ENCODE results near the gene KHSRP.

KHSRP gene

GRCh38 chr19:6376512-6377190 lies 48.0 kb downstream of the KHSRP start:
- TF ChIP-seq CTCF (conservative IDR thresholded peaks at IDR 0.05; ENCODE audit: low read length): no peak
- TF ChIP-seq EZH2phosphoT487 (IDR thresholded peaks at IDR 0.05; ENCODE audit: borderline replicate concordance): no peak
- H3K9me3 ChIP-seq (ENCODE audit: insufficient read depth, low read depth, low read length): no peaks in the 10 kb centered on the region
- H3K79me2 ChIP-seq (ENCODE audit: insufficient read depth, low read length): no peaks in the 10 kb centered on the region
- H3K4me2 ChIP-seq (ENCODE audit: low read depth, low read length, poor library complexity, severe bottlenecking): no peak overlapping the region
- no peak overlapping the region for H3K9ac ChIP-seq (ENCODE audit: low read depth, low read length, poor library complexity, severe bottlenecking)
- H3K4me1 ChIP-seq (ENCODE audit: insufficient read depth, low read length, poor library complexity, severe bottlenecking): peaks cover 6% of the 10 kb centered on the region
- no peaks in the 10 kb centered on the region for H3K27me3 ChIP-seq (ENCODE audit: insufficient read depth, low read length, poor library complexity, severe bottlenecking)
- no peak overlapping the region for H3K4me3 ChIP-seq (ENCODE audit: low read length, poor library complexity, severe bottlenecking)
- peaks cover 3% of the 10 kb centered on the region; the same call in 1 of the 2 replicates for H3F3A ChIP-seq (ENCODE audit: low read depth)
- H2AFZ ChIP-seq (ENCODE audit: low read length): no peak overlapping the region
- no peaks in the 10 kb centered on the region for H3K9me2 ChIP-seq (replicated peaks; ENCODE audit: low read depth, low read length)
- H3K36me3 ChIP-seq (ENCODE audit: insufficient read depth, low read length): peaks cover 26% of the 10 kb centered on the region; the same call in 1 of the 2 replicates
- peaks cover 12% of the 10 kb centered on the region for H4K20me1 ChIP-seq (ENCODE audit: insufficient read depth, low read length, poor library complexity, severe bottlenecking)

GRCh38 chr19:6375411-6376010 lies 49.1 kb downstream of the KHSRP start, which contains the start of gene PSPN:
TSS of gene PSPN (minus strand) at chr19:6375933. CDS start at chr19:6375849, 84 bp downstream.
- H3K36me3 ChIP-seq (ENCODE audit: insufficient read depth, low read length): peaks cover 14% of the 10 kb centered on the region; the same call in 1 of the 2 replicates
- peaks cover 12% of the 10 kb centered on the region for H4K20me1 ChIP-seq (ENCODE audit: insufficient read depth, low read length, poor library complexity, severe bottlenecking)
- H3K4me1 ChIP-seq (ENCODE audit: insufficient read depth, low read length, poor library complexity, severe bottlenecking): peaks cover 6% of the 10 kb centered on the region
- no peak within 1 kb of the TSS for H2AFZ ChIP-seq (ENCODE audit: low read length)
- H3K9ac ChIP-seq (ENCODE audit: low read depth, low read length, poor library complexity, severe bottlenecking): no peak within 1 kb of the TSS
- no peaks in the 10 kb centered on the region for H3K79me2 ChIP-seq (ENCODE audit: insufficient read depth, low read length)
- H3F3A ChIP-seq (ENCODE audit: low read depth): peaks cover 3% of the 10 kb centered on the region; the same call in 1 of the 2 replicates
- H3K9me3 ChIP-seq (ENCODE audit: insufficient read depth, low read depth, low read length): no peaks in the 10 kb centered on the region
- no peak for TF ChIP-seq EZH2phosphoT487 (IDR thresholded peaks at IDR 0.05; ENCODE audit: borderline replicate concordance)
- no peak for TF ChIP-seq CTCF (conservative IDR thresholded peaks at IDR 0.05; ENCODE audit: low read length)
- no peak within 1 kb of the TSS for H3K4me3 ChIP-seq (ENCODE audit: low read length, poor library complexity, severe bottlenecking)
- H3K4me2 ChIP-seq (ENCODE audit: low read depth, low read length, poor library complexity, severe bottlenecking): no peak within 1 kb of the TSS
- no peaks in the 10 kb centered on the region for H3K9me2 ChIP-seq (replicated peaks; ENCODE audit: low read depth, low read length)
- no peaks in the 10 kb centered on the region for H3K27me3 ChIP-seq (ENCODE audit: insufficient read depth, low read length, poor library complexity, severe bottlenecking)

DNA sequence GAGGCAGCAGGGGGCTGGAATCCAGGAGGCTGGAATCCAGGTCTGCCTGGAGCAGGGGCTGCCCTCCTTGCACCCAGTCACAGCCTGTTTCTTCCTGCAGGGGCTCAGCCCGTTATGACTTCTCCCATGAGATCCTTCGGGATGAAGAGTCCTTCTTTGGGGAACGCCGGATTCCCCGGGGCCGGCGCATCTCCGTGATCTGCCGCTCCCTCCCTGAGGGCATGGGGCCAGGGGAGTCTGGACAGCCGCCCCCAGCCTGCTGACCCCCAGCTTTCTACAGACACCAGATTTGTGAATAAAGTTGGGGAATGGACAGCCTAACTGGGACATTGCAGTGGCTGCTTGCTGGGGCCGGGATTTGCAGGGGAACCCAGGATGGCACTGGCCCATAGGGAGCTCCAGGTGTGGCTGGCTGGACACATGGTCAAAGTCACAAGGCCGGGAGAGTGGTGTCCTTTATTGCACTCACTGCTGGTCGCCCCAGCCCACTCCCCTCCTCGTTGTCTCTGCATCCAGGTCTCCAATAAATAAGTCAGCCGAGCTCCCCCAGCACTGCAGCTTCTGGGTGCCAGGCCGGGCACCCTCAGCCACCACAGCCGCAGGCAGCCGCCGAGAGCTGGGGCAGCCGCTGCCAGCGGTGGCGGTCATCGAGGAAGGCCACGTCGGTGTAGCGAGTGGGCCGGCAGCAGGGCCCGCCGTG lies 49.8 kb downstream of the KHSRP start:
- TF ChIP-seq CTCF (conservative IDR thresholded peaks at IDR 0.05; ENCODE audit: low read length) (no peak), EZH2phosphoT487 (IDR thresholded peaks at IDR 0.05; ENCODE audit: borderline replicate concordance) (no peak)
- no peak overlapping the region for H2AFZ ChIP-seq (ENCODE audit: low read length)
- no peak overlapping the region for H3K9ac ChIP-seq (ENCODE audit: low read depth, low read length, poor library complexity, severe bottlenecking)
- peaks cover 6% of the 10 kb centered on the region for H3K4me1 ChIP-seq (ENCODE audit: insufficient read depth, low read length, poor library complexity, severe bottlenecking)
- H3K9me2 ChIP-seq (replicated peaks; ENCODE audit: low read depth, low read length): no peaks in the 10 kb centered on the region
- no peak overlapping the region for H3K4me2 ChIP-seq (ENCODE audit: low read depth, low read length, poor library complexity, severe bottlenecking)
- peaks cover 12% of the 10 kb centered on the region for H4K20me1 ChIP-seq (ENCODE audit: insufficient read depth, low read length, poor library complexity, severe bottlenecking)
- H3K27me3 ChIP-seq (ENCODE audit: insufficient read depth, low read length, poor library complexity, severe bottlenecking): no peaks in the 10 kb centered on the region
- H3K4me3 ChIP-seq (ENCODE audit: low read length, poor library complexity, severe bottlenecking): no peak overlapping the region
- H3K36me3 ChIP-seq (ENCODE audit: insufficient read depth, low read length): peaks cover 8% of the 10 kb centered on the region; the same call in 1 of the 2 replicates
- H3K79me2 ChIP-seq (ENCODE audit: insufficient read depth, low read length): no peaks in the 10 kb centered on the region
- H3K9me3 ChIP-seq (ENCODE audit: insufficient read depth, low read depth, low read length): no peaks in the 10 kb centered on the region
- peaks cover 3% of the 10 kb centered on the region; the same call in 1 of the 2 replicates for H3F3A ChIP-seq (ENCODE audit: low read depth)
